HCT116 (cell line): Measurements from ENCODE around the gene DAZAP1.
A peak's percentile ranks its signal among the peaks of the same experiment; 100 is the strongest.

Source experiments
- CTCF ChIP-seq, 3 experiments: fragments of 200-600 bp in 1 of 3; sonication (generic) in 1 of 3; IDR thresholded peaks in 2 of 3; conservative IDR thresholded peaks in 1 of 3; 2 replicates each; pipeline ENCODE4 v1.5.1; 2012 to 2017; ENCODE audit warnings: low read depth in 2 of 3, low read length in 2 of 3, antibody characterized with exemption in 1 of 3, borderline replicate concordance in 1 of 3, control low read depth in 1 of 3, mild to moderate bottlenecking in 1 of 3, mixed read lengths in 1 of 3, mixed run types in 1 of 3, moderate library complexity in 1 of 3; ENCODE audit not compliant: insufficient read depth in 1 of 3
- EZH2phosphoT487 ChIP-seq: fragments of 200-600 bp; IDR thresholded peaks from 2 replicates; pipeline ENCODE4 v1.6.1; 2018; ENCODE audit warnings: antibody characterized with exemption, borderline replicate concordance
- JUND ChIP-seq: IDR thresholded peaks from 2 replicates; pipeline ENCODE4 v1.6.1; 2012
- POLR2A ChIP-seq: IDR thresholded peaks from 2 replicates; pipeline ENCODE4 v1.7.0; 2011; ENCODE audit warnings: borderline replicate concordance; ENCODE audit not compliant: insufficient read depth, insufficient read length; ENCODE audit errors: extremely low read depth
- POLR2AphosphoS5 ChIP-seq: IDR thresholded peaks from 2 replicates; pipeline ENCODE4 v1.6.1; 2011; ENCODE audit warnings: mild to moderate bottlenecking, low read depth, low read length, moderate library complexity
- SP1 ChIP-seq: IDR thresholded peaks from 2 replicates; pipeline ENCODE4 v1.6.1; 2012; ENCODE audit warnings: low read depth
- ZFX ChIP-seq: fragments of 450-650 bp; IDR thresholded peaks from 2 replicates; pipeline ENCODE4 v1.6.1; 2017
- TF ChIP-seq, protein P1 (sequence below): IDR thresholded peaks from 2 replicates; pipeline ENCODE4 v1.6.1; 2012

DNA sequence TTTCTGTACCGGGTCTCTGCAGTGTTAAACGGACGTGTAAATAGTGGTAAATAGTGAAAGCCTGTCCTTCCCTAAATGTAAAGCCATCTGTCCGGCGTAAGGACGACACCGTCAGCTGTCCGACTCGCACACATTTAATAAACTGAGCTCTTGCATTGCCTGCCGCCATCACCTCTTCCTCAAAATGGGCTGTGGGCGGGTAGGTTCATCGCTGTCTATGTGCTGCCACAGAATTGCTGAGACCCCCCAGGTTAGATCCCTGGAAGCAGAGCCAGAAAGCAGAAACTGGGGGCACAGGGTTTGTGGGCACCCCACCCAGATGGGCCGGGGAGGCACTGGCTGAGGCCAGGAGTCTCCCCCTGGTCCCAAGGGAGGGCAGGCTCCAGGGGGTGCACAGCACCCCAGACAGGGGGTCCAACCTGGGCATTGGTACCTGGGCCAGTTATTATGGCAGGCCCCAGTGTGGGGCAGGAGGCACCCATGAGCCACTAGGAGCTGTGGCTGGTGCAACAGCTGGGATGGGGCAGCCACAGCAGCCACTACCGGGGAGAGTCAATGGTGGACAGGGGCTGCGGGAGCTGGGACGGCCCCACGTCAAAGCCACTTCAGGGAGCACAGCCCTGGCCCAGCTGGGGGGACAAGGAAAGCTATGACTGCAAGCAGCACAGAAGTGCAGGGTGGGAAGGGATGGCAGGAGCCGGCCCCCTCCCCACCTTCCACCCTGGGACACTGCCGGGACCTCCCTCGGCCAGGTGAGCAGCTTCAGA, 65.9 kb downstream of the DAZAP1 start:
- TF ChIP-seq POLR2AphosphoS5: no peak
- TF ChIP-seq EZH2phosphoT487: no peak
- TF ChIP-seq CTCF (IDR thresholded peaks at IDR 0.05 in 2 of 3, conservative IDR thresholded peaks at IDR 0.05 in 1 of 3; ENCODE audit: borderline replicate concordance in 1 of 3, insufficient read depth in 1 of 3, low read depth in 2 of 3, low read length in 2 of 3): no peak
- TF ChIP-seq POLR2A: peak; percentile 33
- no peak for TF ChIP-seq SP1
- no peak for TF ChIP-seq JUND
- no peak for TF ChIP-seq ZFX
- TF ChIP-seq, protein P1, sequence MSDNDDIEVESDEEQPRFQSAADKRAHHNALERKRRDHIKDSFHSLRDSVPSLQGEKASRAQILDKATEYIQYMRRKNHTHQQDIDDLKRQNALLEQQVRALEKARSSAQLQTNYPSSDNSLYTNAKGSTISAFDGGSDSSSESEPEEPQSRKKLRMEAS: no peak
